PC-3 (cell line): Measurements from ENCODE around the gene ZXDA.
A peak's percentile ranks its signal among the peaks of the same experiment; 100 is the strongest.

Experiments used
- EZH2 ChIP-seq: fragments of 300-600 bp; sonication (generic); IDR thresholded peaks from one replicate; pipeline ENCODE4 v1.6.1; 2017; ENCODE audit warnings: antibody characterized with exemption, mild to moderate bottlenecking, low read length; ENCODE audit not compliant: unreplicated experiment
- TF ChIP-seq, protein P1 (sequence below): fragments of 300-600 bp; sonication (generic); conservative IDR thresholded peaks from 2 replicates; pipeline ENCODE4 v1.5.1; 2017; ENCODE audit warnings: antibody characterized with exemption, low read depth, mild to moderate bottlenecking, low read length

DNA sequence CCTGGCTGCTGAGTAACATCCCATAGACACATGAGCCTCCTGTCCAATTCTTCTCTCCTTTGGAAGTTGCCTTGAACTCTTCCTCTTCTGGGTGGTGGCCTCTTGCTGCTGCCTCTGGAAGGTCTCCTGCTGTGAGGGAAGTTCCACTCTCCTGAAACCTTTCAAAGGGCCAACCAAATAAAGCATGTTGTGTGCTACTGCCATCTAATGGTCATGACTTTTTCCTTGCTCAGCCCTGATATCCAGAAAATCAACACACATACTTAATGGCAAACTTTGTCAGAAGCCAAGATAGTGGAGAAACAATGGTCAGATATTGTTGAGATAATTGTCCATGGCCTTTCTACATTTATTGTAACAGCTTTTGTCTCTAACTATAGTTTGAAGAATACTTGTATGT, 19.1 kb upstream of the ZXDA start:
- TF ChIP-seq, protein P1, sequence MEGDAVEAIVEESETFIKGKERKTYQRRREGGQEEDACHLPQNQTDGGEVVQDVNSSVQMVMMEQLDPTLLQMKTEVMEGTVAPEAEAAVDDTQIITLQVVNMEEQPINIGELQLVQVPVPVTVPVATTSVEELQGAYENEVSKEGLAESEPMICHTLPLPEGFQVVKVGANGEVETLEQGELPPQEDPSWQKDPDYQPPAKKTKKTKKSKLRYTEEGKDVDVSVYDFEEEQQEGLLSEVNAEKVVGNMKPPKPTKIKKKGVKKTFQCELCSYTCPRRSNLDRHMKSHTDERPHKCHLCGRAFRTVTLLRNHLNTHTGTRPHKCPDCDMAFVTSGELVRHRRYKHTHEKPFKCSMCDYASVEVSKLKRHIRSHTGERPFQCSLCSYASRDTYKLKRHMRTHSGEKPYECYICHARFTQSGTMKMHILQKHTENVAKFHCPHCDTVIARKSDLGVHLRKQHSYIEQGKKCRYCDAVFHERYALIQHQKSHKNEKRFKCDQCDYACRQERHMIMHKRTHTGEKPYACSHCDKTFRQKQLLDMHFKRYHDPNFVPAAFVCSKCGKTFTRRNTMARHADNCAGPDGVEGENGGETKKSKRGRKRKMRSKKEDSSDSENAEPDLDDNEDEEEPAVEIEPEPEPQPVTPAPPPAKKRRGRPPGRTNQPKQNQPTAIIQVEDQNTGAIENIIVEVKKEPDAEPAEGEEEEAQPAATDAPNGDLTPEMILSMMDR, result peak; percentile 66
- TF ChIP-seq EZH2, result no peak
